ENCODE measurements around the gene LEKR1. TPM values are rescaled to one million over a fixed set of nuclear protein-coding genes. Genes with fewer than 3 reads are reported as not detected.
A peak's percentile ranks its signal among the peaks of the same experiment; 100 is the strongest.
"Not testable (repeated sequence)": the region's sequence is repeated elsewhere in the genome, so short reads cannot be mapped to it uniquely, and the experiment has no call there.

LEKR1 gene
- polyA plus RNA-seq, 1 donor from 2014 or later = 2.7 TPM

DNA sequence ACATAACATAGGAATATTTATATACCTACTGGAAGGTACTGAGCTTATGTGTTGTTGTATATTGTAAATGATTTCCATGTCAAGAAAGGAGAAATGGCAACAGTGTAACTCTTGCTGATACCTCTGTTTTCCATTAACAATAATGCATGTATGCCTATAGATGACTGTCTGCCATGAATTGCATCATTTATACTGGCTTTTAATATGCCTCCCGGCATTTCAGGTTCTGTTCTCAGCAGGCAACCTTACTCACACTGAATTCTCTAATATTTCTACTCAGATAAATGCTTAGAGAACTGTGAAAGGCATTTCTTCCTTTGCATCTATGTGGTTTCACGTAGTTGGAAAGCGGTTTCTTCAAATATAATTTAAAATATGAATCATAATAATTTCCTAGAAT is 41.8 kb downstream of the LEKR1 start:
- Histone ChIP-seq H2AFZ (ENCODE audit: low read depth, low read length) (no peak overlapping the region), H3K27me3 (ENCODE audit: insufficient read depth, low read depth, low read length) (no peaks in the 10 kb centered on the region), H3K9me3 (ENCODE audit: low read length) (no peaks in the 10 kb centered on the region), H3K36me3 (ENCODE audit: insufficient read depth, low read length) (no peaks in the 10 kb centered on the region), H3K4me2 (ENCODE audit: low read length) (no peak overlapping the region), H3K79me2 (replicated peaks; ENCODE audit: insufficient read depth, low read length) (no peaks in the 10 kb centered on the region), H3K9me2 (ENCODE audit: insufficient read depth, low read length) (no peaks in the 10 kb centered on the region), H3K27ac (ENCODE audit: low read length) (no peak overlapping the region), H4K20me1 (ENCODE audit: insufficient read depth) (no peaks in the 10 kb centered on the region), H3F3A (ENCODE audit: insufficient read depth, low read length, poor library complexity, severe bottlenecking) (no peaks in the 10 kb centered on the region), H3K9ac (ENCODE audit: low read length) (no peak overlapping the region), H3K4me3 (ENCODE audit: low read length) (no peak overlapping the region)
- TF ChIP-seq RAD21 (conservative IDR thresholded peaks at IDR 0.05) = no peak
- TF ChIP-seq POLR2AphosphoS5 (IDR thresholded peaks at IDR 0.05) = peak; percentile 37
- TF ChIP-seq MXI1 (conservative IDR thresholded peaks at IDR 0.05; ENCODE audit: poor library complexity, severe bottlenecking) = no peak
- no peak for TF ChIP-seq EZH2 (IDR thresholded peaks at IDR 0.05; ENCODE audit: borderline replicate concordance, insufficient read depth, low read length, poor library complexity, severe bottlenecking)
- TF ChIP-seq, protein P1, sequence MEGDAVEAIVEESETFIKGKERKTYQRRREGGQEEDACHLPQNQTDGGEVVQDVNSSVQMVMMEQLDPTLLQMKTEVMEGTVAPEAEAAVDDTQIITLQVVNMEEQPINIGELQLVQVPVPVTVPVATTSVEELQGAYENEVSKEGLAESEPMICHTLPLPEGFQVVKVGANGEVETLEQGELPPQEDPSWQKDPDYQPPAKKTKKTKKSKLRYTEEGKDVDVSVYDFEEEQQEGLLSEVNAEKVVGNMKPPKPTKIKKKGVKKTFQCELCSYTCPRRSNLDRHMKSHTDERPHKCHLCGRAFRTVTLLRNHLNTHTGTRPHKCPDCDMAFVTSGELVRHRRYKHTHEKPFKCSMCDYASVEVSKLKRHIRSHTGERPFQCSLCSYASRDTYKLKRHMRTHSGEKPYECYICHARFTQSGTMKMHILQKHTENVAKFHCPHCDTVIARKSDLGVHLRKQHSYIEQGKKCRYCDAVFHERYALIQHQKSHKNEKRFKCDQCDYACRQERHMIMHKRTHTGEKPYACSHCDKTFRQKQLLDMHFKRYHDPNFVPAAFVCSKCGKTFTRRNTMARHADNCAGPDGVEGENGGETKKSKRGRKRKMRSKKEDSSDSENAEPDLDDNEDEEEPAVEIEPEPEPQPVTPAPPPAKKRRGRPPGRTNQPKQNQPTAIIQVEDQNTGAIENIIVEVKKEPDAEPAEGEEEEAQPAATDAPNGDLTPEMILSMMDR (IDR thresholded peaks at IDR 0.05; ENCODE audit: poor library complexity, severe bottlenecking) = no peak
- no peak for TF ChIP-seq TAF1 (IDR thresholded peaks at IDR 0.05; ENCODE audit: low read depth)
- no peak for TF ChIP-seq EP300 (conservative IDR thresholded peaks at IDR 0.05; ENCODE audit: poor library complexity, severe bottlenecking)
- TF ChIP-seq, protein P2, sequence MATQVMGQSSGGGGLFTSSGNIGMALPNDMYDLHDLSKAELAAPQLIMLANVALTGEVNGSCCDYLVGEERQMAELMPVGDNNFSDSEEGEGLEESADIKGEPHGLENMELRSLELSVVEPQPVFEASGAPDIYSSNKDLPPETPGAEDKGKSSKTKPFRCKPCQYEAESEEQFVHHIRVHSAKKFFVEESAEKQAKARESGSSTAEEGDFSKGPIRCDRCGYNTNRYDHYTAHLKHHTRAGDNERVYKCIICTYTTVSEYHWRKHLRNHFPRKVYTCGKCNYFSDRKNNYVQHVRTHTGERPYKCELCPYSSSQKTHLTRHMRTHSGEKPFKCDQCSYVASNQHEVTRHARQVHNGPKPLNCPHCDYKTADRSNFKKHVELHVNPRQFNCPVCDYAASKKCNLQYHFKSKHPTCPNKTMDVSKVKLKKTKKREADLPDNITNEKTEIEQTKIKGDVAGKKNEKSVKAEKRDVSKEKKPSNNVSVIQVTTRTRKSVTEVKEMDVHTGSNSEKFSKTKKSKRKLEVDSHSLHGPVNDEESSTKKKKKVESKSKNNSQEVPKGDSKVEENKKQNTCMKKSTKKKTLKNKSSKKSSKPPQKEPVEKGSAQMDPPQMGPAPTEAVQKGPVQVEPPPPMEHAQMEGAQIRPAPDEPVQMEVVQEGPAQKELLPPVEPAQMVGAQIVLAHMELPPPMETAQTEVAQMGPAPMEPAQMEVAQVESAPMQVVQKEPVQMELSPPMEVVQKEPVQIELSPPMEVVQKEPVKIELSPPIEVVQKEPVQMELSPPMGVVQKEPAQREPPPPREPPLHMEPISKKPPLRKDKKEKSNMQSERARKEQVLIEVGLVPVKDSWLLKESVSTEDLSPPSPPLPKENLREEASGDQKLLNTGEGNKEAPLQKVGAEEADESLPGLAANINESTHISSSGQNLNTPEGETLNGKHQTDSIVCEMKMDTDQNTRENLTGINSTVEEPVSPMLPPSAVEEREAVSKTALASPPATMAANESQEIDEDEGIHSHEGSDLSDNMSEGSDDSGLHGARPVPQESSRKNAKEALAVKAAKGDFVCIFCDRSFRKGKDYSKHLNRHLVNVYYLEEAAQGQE (IDR thresholded peaks at IDR 0.05; ENCODE audit: borderline replicate concordance) = no peak

DNA sequence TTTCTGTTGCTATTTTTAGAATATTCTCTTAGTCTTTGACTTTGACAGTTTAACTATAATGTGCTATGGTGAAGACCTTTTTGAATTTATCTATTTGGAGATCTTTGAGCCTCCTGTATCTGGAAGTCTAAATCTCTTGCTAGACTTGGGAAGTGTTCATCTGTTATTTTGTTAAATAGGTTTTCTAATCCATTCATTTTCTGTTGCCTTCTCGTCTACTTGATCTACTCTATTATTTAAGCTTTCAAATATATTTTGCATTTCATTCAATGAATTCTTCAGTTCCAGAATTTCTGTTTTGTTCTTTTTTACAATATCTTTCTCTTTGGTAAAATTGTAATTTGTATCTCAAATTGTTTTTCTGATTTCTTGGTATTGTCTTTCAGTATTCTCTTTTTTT is 47.8 kb downstream of the LEKR1 start:
- no peaks in the 10 kb centered on the region for H3K9me2 ChIP-seq (ENCODE audit: insufficient read depth, low read length)
- no peaks in the 10 kb centered on the region for H3K79me2 ChIP-seq (replicated peaks; ENCODE audit: insufficient read depth, low read length)
- H3K27ac ChIP-seq (ENCODE audit: low read length) = no peak overlapping the region
- H3K9ac ChIP-seq (ENCODE audit: low read length) = no peak overlapping the region
- H3K9me3 ChIP-seq (ENCODE audit: low read length) = peaks cover 5% of the 10 kb centered on the region
- no peaks in the 10 kb centered on the region for H3F3A ChIP-seq (ENCODE audit: insufficient read depth, low read length, poor library complexity, severe bottlenecking)
- H3K36me3 ChIP-seq (ENCODE audit: insufficient read depth, low read length) = no peaks in the 10 kb centered on the region
- H4K20me1 ChIP-seq (ENCODE audit: insufficient read depth) = no peaks in the 10 kb centered on the region
- no peak overlapping the region for H3K4me3 ChIP-seq (ENCODE audit: low read length)
- H2AFZ ChIP-seq (ENCODE audit: low read depth, low read length) = no peak overlapping the region
- H3K27me3 ChIP-seq (ENCODE audit: insufficient read depth, low read depth, low read length) = no peaks in the 10 kb centered on the region
- TF ChIP-seq RAD21 (conservative IDR thresholded peaks at IDR 0.05) = no peak
- TF ChIP-seq POLR2AphosphoS5 (IDR thresholded peaks at IDR 0.05) = no peak
- no peak for TF ChIP-seq SMC3 (conservative IDR thresholded peaks at IDR 0.05; ENCODE audit: poor library complexity)
- no peak for TF ChIP-seq MXI1 (conservative IDR thresholded peaks at IDR 0.05; ENCODE audit: poor library complexity, severe bottlenecking)
- TF ChIP-seq EZH2 (IDR thresholded peaks at IDR 0.05; ENCODE audit: borderline replicate concordance, insufficient read depth, low read length, poor library complexity, severe bottlenecking) = no peak
- TF ChIP-seq TAF1 (IDR thresholded peaks at IDR 0.05; ENCODE audit: low read depth) = no peak
- TF ChIP-seq EP300 (conservative IDR thresholded peaks at IDR 0.05; ENCODE audit: poor library complexity, severe bottlenecking) = no peak
- TF ChIP-seq, protein P1 (IDR thresholded peaks at IDR 0.05; ENCODE audit: poor library complexity, severe bottlenecking) = no peak
- TF ChIP-seq, protein P2 (IDR thresholded peaks at IDR 0.05; ENCODE audit: borderline replicate concordance) = no peak
- no peak overlapping the region for H3K4me2 ChIP-seq (ENCODE audit: low read length)

DNA sequence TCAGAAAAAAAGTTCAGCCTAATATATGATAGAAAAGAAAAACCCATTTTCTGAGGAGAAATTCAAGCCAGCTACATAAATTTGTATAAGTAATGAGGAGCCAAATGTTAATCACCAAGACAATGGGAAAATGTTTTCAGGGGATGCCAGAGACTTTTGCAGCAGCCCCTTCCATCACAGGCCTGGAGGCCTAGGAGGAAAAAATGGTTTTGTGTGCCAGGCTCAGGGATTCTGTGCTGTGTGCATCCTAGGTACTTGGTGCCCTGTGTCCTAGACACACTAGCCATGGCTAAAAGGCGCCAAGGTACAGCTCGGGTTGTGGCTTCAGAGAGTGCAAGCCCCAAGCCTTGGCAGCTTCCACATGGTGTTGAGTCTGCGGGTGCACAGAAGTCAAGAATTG is 53.3 kb downstream of the LEKR1 start:
- H3K27ac ChIP-seq (ENCODE audit: low read length); H3K79me2 ChIP-seq (replicated peaks; ENCODE audit: insufficient read depth, low read length); H3K36me3 ChIP-seq (ENCODE audit: insufficient read depth, low read length); H3K9me2 ChIP-seq (ENCODE audit: insufficient read depth, low read length); H2AFZ ChIP-seq (ENCODE audit: low read depth, low read length); H3K9me3 ChIP-seq (ENCODE audit: low read length); H3F3A ChIP-seq (ENCODE audit: insufficient read depth, low read length, poor library complexity, severe bottlenecking); H3K4me2 ChIP-seq (ENCODE audit: low read length); H3K9ac ChIP-seq (ENCODE audit: low read length); H3K4me3 ChIP-seq (ENCODE audit: low read length); H4K20me1 ChIP-seq (ENCODE audit: insufficient read depth); H3K27me3 ChIP-seq (ENCODE audit: insufficient read depth, low read depth, low read length): not testable (repeated sequence)

Measured in neural cell (in vitro differentiated cells).